ENCODE data around the gene TC2N.

The TC2N gene

DNA sequence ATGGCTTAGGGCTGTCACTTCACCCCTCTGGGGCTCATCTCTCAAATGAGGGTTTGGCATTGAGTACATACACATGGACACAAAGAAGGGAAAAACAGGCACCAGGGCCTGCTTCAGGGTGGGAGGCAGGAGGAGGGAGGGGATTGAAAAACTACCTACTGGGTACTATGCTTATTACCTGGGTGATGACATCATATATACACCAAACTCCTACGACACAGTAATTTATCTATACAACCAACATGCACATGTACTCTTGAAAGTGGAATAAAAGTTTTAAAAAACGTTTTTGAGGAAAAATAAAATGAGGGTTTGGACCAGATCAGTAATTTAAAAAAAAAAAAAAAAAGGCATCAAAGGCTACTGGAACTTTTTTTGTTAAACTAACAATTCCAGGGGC, 3.6 kb upstream of the TC2N start:
- CTCF ChIA-PET, result no interaction called here
- TF ChIP-seq ARNT (IDR thresholded peaks at IDR 0.05) (no peak), FOXM1 (IDR thresholded peaks at IDR 0.05; ENCODE audit: borderline replicate concordance) (no peak), ZNF384 (IDR thresholded peaks at IDR 0.05) (no peak), FOXK2 (IDR thresholded peaks at IDR 0.05) (no peak), HDGF (IDR thresholded peaks at IDR 0.05; ENCODE audit: borderline replicate concordance) (no peak), NFRKB (IDR thresholded peaks at IDR 0.05) (no peak), PKNOX1 (IDR thresholded peaks at IDR 0.05) (no peak), L3MBTL2 (conservative IDR thresholded peaks at IDR 0.05) (no peak), CTBP1 (IDR thresholded peaks at IDR 0.05; ENCODE audit: borderline replicate concordance) (no peak), SP1 (IDR thresholded peaks at IDR 0.05) (no peak), LEF1 (IDR thresholded peaks at IDR 0.05; ENCODE audit: borderline replicate concordance) (no peak)
- POLR2A ChIA-PET, result no interaction called here
- no peak for DNase-seq (ENCODE audit: extremely low spot score)

DNA sequence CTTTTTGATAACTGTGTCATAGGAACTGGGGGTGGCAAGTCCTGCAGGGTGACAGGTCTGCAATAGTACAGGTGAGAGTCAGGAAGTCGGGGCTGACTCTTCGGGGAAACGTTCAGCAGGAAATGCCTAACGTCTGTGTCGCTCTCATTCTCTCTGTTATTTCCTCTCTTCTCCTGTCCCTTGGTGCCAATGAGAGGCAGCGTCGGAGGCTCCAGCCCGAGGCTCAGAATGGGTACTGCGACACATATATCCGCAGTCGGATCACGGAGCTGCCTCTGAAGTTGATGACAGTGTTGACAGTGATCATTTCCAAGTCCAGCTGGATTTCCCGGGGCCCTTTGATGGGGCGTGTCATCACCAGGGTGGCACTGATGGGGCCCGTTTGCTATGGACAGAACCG, 2.7 kb upstream of the TC2N start:
- DNase-seq (ENCODE audit: extremely low spot score), result no peak
- ChIA-PET POLR2A (no interaction called here), CTCF (no interaction called here)
- TF ChIP-seq ELF4 (IDR thresholded peaks at IDR 0.05) (no peak), ARNT (IDR thresholded peaks at IDR 0.05) (no peak), L3MBTL2 (conservative IDR thresholded peaks at IDR 0.05) (no peak), FOXM1 (IDR thresholded peaks at IDR 0.05; ENCODE audit: borderline replicate concordance) (no peak), FOXA1 (IDR thresholded peaks at IDR 0.05) (no peak), SP1 (IDR thresholded peaks at IDR 0.05) (no peak), TARDBP (IDR thresholded peaks at IDR 0.05) (no peak), SUZ12 (IDR thresholded peaks at IDR 0.05) (no peak), PKNOX1 (IDR thresholded peaks at IDR 0.05) (no peak), FOXK2 (IDR thresholded peaks at IDR 0.05) (no peak), LEF1 (IDR thresholded peaks at IDR 0.05; ENCODE audit: borderline replicate concordance) (no peak), BHLHE40 (IDR thresholded peaks at IDR 0.05; ENCODE audit: borderline replicate concordance) (no peak), NFRKB (IDR thresholded peaks at IDR 0.05) (no peak), ZNF384 (IDR thresholded peaks at IDR 0.05) (no peak)

DNA sequence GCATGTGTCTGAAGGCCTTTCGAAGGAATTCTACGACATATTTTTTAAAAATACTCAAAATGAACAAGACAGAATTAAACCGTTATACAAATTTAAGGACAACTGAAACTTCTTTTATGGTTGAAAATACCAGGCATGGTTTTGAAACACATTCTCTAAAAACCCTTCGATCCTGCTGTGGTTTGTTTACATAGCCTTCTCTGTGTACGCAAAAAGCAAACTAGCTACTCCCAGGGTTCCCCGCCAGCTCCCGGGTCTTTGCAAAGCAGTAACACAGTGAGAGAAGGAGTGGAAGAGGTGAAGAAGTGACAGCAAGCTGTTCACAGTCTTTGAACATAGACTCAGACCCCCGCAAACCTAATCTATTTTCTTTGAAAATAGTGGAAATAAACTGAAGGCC, 2.2 kb upstream of the TC2N start:
- no peak for DNase-seq (ENCODE audit: extremely low spot score)
- CTCF ChIA-PET, result no interaction called here
- TF ChIP-seq L3MBTL2 (conservative IDR thresholded peaks at IDR 0.05), result no peak
- no peak for TF ChIP-seq ELF4 (IDR thresholded peaks at IDR 0.05)
- no peak for TF ChIP-seq SP1 (IDR thresholded peaks at IDR 0.05)
- TF ChIP-seq CTBP1 (IDR thresholded peaks at IDR 0.05; ENCODE audit: borderline replicate concordance), result no peak
- TF ChIP-seq ARNT (IDR thresholded peaks at IDR 0.05), result no peak
- TF ChIP-seq BHLHE40 (IDR thresholded peaks at IDR 0.05; ENCODE audit: borderline replicate concordance), result no peak
- no peak for TF ChIP-seq NFRKB (IDR thresholded peaks at IDR 0.05)
- TF ChIP-seq HDGF (IDR thresholded peaks at IDR 0.05; ENCODE audit: borderline replicate concordance), result no peak
- no peak for TF ChIP-seq LEF1 (IDR thresholded peaks at IDR 0.05; ENCODE audit: borderline replicate concordance)
- TF ChIP-seq FOXM1 (IDR thresholded peaks at IDR 0.05; ENCODE audit: borderline replicate concordance), result no peak
- TF ChIP-seq ZNF384 (IDR thresholded peaks at IDR 0.05), result no peak
- POLR2A ChIA-PET, result no interaction called here

GRCh38 chr14:91866511-91867295, 633 bp downstream of the TC2N start:
- CTCF ChIA-PET, result interaction anchor here (1.2 kb wide), 1 partner anchor 8 kb away, joined by 4 read pairs; no protein-coding TSS in a partner anchor
- no peak for TF ChIP-seq ZNF384 (IDR thresholded peaks at IDR 0.05)
- no peak for TF ChIP-seq LEF1 (IDR thresholded peaks at IDR 0.05; ENCODE audit: borderline replicate concordance)
- TF ChIP-seq ELF4 (IDR thresholded peaks at IDR 0.05), result no peak
- TF ChIP-seq FOXA1 (IDR thresholded peaks at IDR 0.05), result no peak
- no peak for TF ChIP-seq TARDBP (IDR thresholded peaks at IDR 0.05)
- no peak for TF ChIP-seq BHLHE40 (IDR thresholded peaks at IDR 0.05; ENCODE audit: borderline replicate concordance)
- no peak for TF ChIP-seq FOXK2 (IDR thresholded peaks at IDR 0.05)
- POLR2A ChIA-PET, result no interaction called here
- no peak for DNase-seq (ENCODE audit: extremely low spot score)

GRCh38 chr14:91866061-91866460, 1.3 kb downstream of the TC2N start:
- ChIA-PET CTCF (no interaction called here), POLR2A (no interaction called here)
- no peak for DNase-seq (ENCODE audit: extremely low spot score)
- TF ChIP-seq LEF1 (IDR thresholded peaks at IDR 0.05; ENCODE audit: borderline replicate concordance), result no peak

- no peak for TF ChIP-seq SP1 (IDR thresholded peaks at IDR 0.05)
- TF ChIP-seq FOXA1 (IDR thresholded peaks at IDR 0.05), result no peak
- no peak for TF ChIP-seq ELF4 (IDR thresholded peaks at IDR 0.05)
- no peak for DNase-seq (ENCODE audit: extremely low spot score)
- ChIA-PET CTCF (interaction anchor here (1.3 kb wide), 1 partner anchor 30 kb away, joined by 4 read pairs; no protein-coding TSS in a partner anchor), POLR2A (no interaction called here)
These were observed 4.9 kb downstream of the TC2N start for GRCh38 chr14:91862417-91862816.

- POLR2A ChIA-PET, result no interaction called here
- TF ChIP-seq PKNOX1 (IDR thresholded peaks at IDR 0.05), result no peak
- DNase-seq (ENCODE audit: extremely low spot score), result no peak
- CTCF ChIA-PET, result no interaction called here
These were observed 6.2 kb downstream of the TC2N start for GRCh38 chr14:91861091-91861490.
